Bronchial epithelial cell (primary cell): Measurements from ENCODE around the gene JMJD1C. TPM values are rescaled to one million over a fixed set of nuclear protein-coding genes. Genes with fewer than 3 reads are reported as not detected.
"Not testable (repeated sequence)": the region's sequence is repeated elsewhere in the genome, so short reads cannot be mapped to it uniquely, and the experiment has no call there.

Experiments used
- DNase-seq: peaks from one replicate; pipeline ENCODE4 v3.0.0-alpha.2; 2010; ENCODE audit warnings: low read depth
- FAIRE-seq: peaks from 2 replicates; lab custom pipeline; 2011; peaks lifted over from hg19 to GRCh38; lab: Jason Lieb, UNC
- H3K27me3 ChIP-seq: 2 replicates; pipeline ENCODE4 v1.5.1; 2011; ENCODE audit warnings: low read length; ENCODE audit not compliant: control insufficient read depth, insufficient read depth
- H3K36me3 ChIP-seq: 2 replicates; pipeline ENCODE4 v1.5.1; 2011; ENCODE audit warnings: low read length; ENCODE audit not compliant: control insufficient read depth, insufficient read depth
- H3K4me3 ChIP-seq: 2 replicates; pipeline ENCODE4 v1.5.1; 2011; ENCODE audit warnings: mild to moderate bottlenecking, low read depth, low read length, control low read depth
- total RNA-seq: library from RNA; depleted of rRNA; stranded (reverse); fragments of >200 nt; gene quantifications from 2 replicates; pipeline ENCODE4 v1.2.1, GENCODE V29; 2014
- TF ChIP-seq, protein P1 (sequence below): IDR thresholded peaks from 2 replicates; pipeline ENCODE4 v1.5.1; 2011; ENCODE audit warnings: mild to moderate bottlenecking, moderate library complexity, low read length, control low read depth, inconsistent platforms; ENCODE audit not compliant: insufficient read depth, severe bottlenecking

JMJD1C gene
- total RNA-seq, 1 donor from 2014 or later: 72.1 TPM

DNA sequence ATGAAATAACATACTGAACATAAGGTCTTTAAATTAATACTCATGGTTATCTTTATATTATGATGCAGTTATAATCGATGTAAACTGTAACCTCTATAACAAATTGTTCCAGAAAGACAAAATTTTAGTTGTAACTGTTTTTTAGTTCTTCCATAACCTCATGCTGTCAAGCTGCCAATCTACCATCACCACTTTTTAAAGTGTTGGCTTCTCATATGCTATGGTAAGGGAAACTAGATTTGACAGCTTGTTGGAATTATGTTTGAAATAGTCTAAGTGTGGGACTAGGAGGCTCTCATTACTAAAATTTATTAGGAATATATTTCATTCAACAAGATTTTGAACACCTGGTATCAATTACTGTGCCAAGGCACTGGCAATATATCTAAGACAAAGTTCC lies 227.3 kb downstream of the JMJD1C start:
- H3K4me3 ChIP-seq: no peak overlapping the region
- DNase-seq (no peak), FAIRE-seq (no peak)
- peaks cover 1% of the 10 kb centered on the region for H3K36me3 ChIP-seq
- no peaks in the 10 kb centered on the region for H3K27me3 ChIP-seq
- TF ChIP-seq, protein P1, sequence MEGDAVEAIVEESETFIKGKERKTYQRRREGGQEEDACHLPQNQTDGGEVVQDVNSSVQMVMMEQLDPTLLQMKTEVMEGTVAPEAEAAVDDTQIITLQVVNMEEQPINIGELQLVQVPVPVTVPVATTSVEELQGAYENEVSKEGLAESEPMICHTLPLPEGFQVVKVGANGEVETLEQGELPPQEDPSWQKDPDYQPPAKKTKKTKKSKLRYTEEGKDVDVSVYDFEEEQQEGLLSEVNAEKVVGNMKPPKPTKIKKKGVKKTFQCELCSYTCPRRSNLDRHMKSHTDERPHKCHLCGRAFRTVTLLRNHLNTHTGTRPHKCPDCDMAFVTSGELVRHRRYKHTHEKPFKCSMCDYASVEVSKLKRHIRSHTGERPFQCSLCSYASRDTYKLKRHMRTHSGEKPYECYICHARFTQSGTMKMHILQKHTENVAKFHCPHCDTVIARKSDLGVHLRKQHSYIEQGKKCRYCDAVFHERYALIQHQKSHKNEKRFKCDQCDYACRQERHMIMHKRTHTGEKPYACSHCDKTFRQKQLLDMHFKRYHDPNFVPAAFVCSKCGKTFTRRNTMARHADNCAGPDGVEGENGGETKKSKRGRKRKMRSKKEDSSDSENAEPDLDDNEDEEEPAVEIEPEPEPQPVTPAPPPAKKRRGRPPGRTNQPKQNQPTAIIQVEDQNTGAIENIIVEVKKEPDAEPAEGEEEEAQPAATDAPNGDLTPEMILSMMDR: no peak

DNA sequence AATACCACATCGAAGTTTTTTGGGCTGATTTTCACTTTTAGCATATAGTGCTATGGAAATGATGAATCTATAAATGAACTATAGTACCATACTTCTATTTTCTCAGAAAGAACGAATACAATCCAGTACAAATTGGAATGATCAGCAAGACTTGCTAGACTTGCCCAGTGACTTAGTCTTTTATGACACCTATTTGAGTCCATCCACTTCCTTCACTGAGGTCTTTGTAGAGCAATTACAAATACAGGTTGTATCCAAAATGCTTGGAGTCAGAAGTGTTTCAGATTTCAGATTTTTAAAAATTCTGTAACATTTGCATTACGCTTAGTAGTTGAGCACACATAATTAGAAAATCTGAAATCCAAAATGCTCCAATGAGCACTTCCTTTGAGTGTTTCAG lies 228.4 kb downstream of the JMJD1C start:
- TF ChIP-seq, protein P1: no peak
- no peak overlapping the region for H3K4me3 ChIP-seq
- FAIRE-seq: no peak
- H3K27me3 ChIP-seq: no peaks in the 10 kb centered on the region
- peaks cover 1% of the 10 kb centered on the region for H3K36me3 ChIP-seq
- DNase-seq: peak; percentile 37

DNA sequence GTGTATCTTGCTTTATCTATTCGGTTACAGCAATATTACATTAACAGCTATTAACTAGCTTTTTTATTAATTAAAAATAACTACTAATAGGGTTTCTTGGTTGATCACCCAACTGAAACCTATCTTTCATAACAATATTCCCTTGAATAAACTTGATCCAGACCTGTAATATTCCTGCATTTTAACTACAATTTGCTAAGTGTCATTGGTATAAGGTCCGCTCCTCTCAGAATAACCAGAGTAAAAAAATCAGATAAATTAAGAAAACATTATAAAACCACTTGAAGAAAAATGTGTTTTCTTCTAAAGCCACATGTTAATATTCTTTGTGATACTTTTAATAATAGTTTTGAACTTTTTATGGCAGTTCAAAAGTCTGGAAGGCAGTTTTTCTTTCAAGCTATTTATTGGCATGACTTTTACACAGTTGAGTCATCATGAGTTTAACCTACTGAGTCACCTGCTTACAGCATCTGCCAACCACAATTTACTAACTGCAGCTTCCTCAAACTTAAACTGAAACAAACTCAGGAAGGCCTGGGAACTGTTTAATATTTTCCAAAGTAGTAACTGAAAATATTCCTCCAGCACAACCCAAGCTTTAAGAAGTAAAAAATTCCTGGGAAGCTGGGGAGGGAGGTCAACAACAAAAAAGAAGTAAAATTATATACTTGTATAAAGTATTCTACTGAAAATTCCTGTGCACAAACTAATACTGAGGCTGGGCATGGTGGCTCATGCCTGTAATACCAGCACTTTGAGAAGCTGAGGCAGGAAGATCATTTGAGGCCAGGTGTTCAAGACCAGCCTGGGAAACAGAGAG lies 229.5 kb downstream of the JMJD1C start:
- TF ChIP-seq, protein P1: no peak
- no peaks in the 10 kb centered on the region for H3K27me3 ChIP-seq
- FAIRE-seq: no peak
- H3K36me3 ChIP-seq: peaks cover 1% of the 10 kb centered on the region
- peak; percentile 93 for DNase-seq
- no peak overlapping the region for H3K4me3 ChIP-seq

DNA sequence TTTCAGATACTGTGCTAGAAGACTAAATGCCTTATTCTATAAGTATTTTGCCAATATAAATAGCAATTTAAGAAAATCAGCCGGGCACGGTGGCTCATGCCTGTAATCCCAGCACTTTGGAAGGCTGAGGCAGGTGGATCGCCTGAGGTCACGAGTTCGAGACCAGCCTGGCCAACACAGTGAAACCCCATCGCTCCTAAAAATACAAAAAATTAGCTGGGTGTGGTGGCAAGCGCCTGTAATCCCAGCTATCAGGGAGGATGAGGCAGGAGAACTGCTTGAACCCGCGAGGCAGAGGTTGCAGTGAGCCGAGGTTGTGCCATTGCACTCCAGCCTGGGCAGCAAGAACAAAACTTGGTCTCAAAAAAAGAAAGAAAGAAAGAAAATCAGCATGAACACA lies 230.6 kb downstream of the JMJD1C start:
- H3K36me3 ChIP-seq, FAIRE-seq, DNase-seq, H3K27me3 ChIP-seq, H3K4me3 ChIP-seq: not testable (repeated sequence)

DNA sequence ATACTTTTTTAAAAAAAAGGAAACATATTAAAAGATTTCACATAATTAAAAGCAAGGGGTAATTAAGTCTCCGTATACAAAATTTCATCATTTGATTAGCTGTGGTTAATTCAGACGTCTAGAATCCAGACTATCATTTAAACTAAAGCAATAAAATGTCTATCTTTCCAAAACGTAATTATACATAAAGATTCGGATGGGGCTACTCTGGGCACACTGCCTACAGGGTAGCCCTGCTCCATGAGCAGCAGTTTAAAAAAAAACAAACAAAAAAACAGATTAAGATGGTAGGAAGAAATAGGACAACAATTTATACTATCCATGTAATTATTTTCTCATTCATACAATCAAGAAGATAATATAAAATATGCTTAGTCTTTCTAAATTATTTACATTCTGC lies 236.6 kb downstream of the JMJD1C start:
- TF ChIP-seq, protein P1: no peak
- no peak for DNase-seq
- Histone ChIP-seq H3K36me3 (peaks cover 1% of the 10 kb centered on the region), H3K4me3 (no peak overlapping the region), H3K27me3 (no peaks in the 10 kb centered on the region)
- no peak for FAIRE-seq

DNA sequence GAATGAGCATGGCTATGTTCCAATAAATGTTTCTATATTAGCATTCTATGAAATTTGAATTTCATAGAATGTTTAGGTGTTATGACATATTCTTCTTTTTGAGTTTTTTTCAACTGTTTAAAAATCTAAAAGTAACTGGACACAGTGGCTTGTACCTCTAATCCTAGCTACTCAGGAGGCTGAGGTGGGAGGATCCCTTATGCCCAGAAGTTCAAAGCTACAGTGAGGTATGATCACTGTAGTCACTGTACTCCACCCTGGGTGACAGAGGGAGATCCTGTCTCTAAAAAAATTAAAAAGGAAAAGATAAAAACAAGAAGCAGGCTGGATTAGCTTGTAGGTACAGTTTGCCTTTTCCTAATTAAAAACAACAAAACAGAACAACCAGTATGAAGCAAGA lies 237.5 kb downstream of the JMJD1C start:
- no peak for FAIRE-seq
- Histone ChIP-seq H3K36me3 (peaks cover 1% of the 10 kb centered on the region), H3K4me3 (no peak overlapping the region), H3K27me3 (no peaks in the 10 kb centered on the region)
- TF ChIP-seq, protein P1: no peak
- DNase-seq: no peak
